Esophagus squamous epithelium (tissue), 5 donors: Measurements from ENCODE around the gene TMCC3. TPM values are rescaled to one million over a fixed set of nuclear protein-coding genes. Genes with fewer than 3 reads are reported as not detected.
A peak's percentile ranks its signal among the peaks of the same experiment; 100 is the strongest.

Experiments
- DNase-seq: peaks from one replicate; lab custom pipeline; 2025; lab: John Stamatoyannopoulos, UW
- H3K27ac ChIP-seq, 4 donors: fragments of 200-600 bp; sonication (generic); one replicate each; pipeline ENCODE4 v1.5.1; 2016 to 2019; ENCODE audit warnings: mild to moderate bottlenecking in 1 of 4
- H3K27me3 ChIP-seq, 4 donors: fragments of 200-600 bp; sonication (generic); 1 replicate in 3 of 4; 2 replicates in 1 of 4; pipeline versions ENCODE4 v1.5.1 to v1.6.0; 2017 to 2021; ENCODE audit warnings: antibody characterized with exemption in 1 of 4
- H3K36me3 ChIP-seq, 3 donors: fragments of 200-600 bp; sonication (generic); one replicate each; pipeline ENCODE4 v1.5.1; 2016 to 2019
- H3K4me1 ChIP-seq, 3 donors: fragments of 200-600 bp; sonication (generic); one replicate each; pipeline ENCODE4 v1.5.1; 2017 to 2019
- H3K4me3 ChIP-seq, 4 donors: fragments of 200-600 bp; sonication (generic); 1 replicate in 3 of 4; 2 replicates in 1 of 4; pipeline ENCODE4 v1.5.1; 2016 to 2019; ENCODE audit warnings: mild to moderate bottlenecking in 2 of 4, moderate library complexity in 1 of 4
- H3K9me3 ChIP-seq, 3 donors: fragments of 200-600 bp; sonication (generic); one replicate each; pipeline ENCODE4 v1.5.1; 2016 to 2019
- CTCF ChIP-seq, 6 experiments: fragments of 450-650 bp in 4 of 6; fragments of 200-600 bp in 2 of 6; sonication (generic) in 2 of 6; IDR thresholded peaks; one replicate each; pipeline ENCODE4 v1.5.1; 2016 to 2019; ENCODE audit warnings: antibody characterized with exemption in 6 of 6, mild to moderate bottlenecking in 4 of 6, moderate library complexity in 4 of 6
- POLR2A ChIP-seq, 4 donors: fragments of 450-650 bp; IDR thresholded peaks; one replicate each; pipeline ENCODE4 v1.6.1; 2017; ENCODE audit warnings: antibody characterized with exemption in 4 of 4, mild to moderate bottlenecking in 4 of 4, moderate library complexity in 3 of 4
- WGBS, 2 donors: methylation state at CpG; one replicate each; pipeline ENCODE4 v1.1.5; 2018; 5-methylcytosine and 5-hydroxymethylcytosine counted together
- intact Hi-C: fragments of 100-400 bp; cut with DNase I; formaldehyde crosslinking; loops from one replicate; pipeline ENCODE4 v1.15.0; 2022
- total RNA-seq, 4 donors: library from RNA; depleted of rRNA; stranded (reverse); fragments of >200 nt; gene quantifications; one replicate each; pipeline ENCODE4 v1.1.0, GENCODE V29; 2016
- donor health status: DM: yes; HTN: yes; CAD: no.

TMCC3 gene
- total RNA-seq, 4 donors from 2014 or later: 6.8 to 14.2 (median 10.5) TPM

DNA sequence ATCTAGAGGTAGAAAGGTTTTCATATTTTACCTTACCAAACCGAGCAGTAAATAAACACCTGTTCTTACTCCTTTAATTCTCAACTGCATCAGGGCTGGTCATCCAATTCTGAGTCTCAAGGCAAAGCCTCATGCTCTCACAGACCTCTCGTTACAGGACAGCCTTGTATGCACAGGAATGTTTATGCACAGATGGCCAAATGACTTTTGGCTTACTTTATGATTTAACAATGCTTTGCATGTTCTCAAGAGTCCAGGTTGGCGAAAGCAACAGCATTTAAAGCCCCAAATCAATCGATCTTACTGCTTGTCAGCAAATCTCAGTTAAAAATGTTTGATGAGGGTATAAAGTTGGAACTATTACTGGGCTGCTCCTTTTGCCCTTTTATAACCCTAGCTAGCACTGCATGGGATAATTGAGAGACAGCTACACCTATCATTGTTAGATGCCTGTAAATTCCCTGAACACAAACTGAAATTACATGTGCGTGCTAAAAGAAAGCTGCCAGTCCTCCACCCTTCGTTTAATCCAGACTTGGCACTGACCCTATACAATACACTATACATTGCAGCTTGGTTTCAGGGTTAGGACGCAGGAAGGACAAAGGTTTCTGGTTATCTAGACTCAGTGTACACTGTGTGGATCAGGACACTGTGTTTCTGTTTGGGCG, 63.6 kb downstream of the TMCC3 start:
- peaks cover 0 to 7% (median 3%) of the 10 kb centered on the region in 3 donors for H3K36me3 ChIP-seq
- intact Hi-C loops: no loop called here
- H3K4me1 ChIP-seq: peaks cover 0 to 64% (median 22%) of the 10 kb centered on the region in 3 donors
- peak overlapping the region; percentile 37 to 72 (median 54) for H3K27ac ChIP-seq
- TF ChIP-seq POLR2A (IDR thresholded peaks at IDR 0.05) (no peak), CTCF (IDR thresholded peaks at IDR 0.05) (no peak)
- 24 to 32% methylated on average over 7 to 8 of the region's 8 CpGs for WGBS, 2 donors
- no peak overlapping the region for H3K4me3 ChIP-seq
- no peaks in the 10 kb centered on the region for H3K27me3 ChIP-seq
- DNase-seq: no peak
- no peaks in the 10 kb centered on the region for H3K9me3 ChIP-seq

- Histone ChIP-seq H3K4me1 (peaks cover 0 to 55% (median 18%) of the 10 kb centered on the region in 3 donors), H3K4me3 (no peak overlapping the region), H3K36me3 (peaks cover 0 to 18% (median 5%) of the 10 kb centered on the region in 3 donors), H3K27me3 (no peaks in the 10 kb centered on the region), H3K27ac (peak overlapping the region in 2 of 4 donors; percentile 62 to 72), H3K9me3 (no peaks in the 10 kb centered on the region)
- DNase-seq: no peak
- intact Hi-C loops: no loop called here
- no peak for TF ChIP-seq CTCF (IDR thresholded peaks at IDR 0.05)
- TF ChIP-seq POLR2A (IDR thresholded peaks at IDR 0.05): no peak
- 83 to 85% methylated on average over 3 of the region's 3 CpGs for WGBS, 2 donors
Observed at GRCh38 chr12:94585626-94586025, 64.7 kb downstream of the TMCC3 start.

DNA sequence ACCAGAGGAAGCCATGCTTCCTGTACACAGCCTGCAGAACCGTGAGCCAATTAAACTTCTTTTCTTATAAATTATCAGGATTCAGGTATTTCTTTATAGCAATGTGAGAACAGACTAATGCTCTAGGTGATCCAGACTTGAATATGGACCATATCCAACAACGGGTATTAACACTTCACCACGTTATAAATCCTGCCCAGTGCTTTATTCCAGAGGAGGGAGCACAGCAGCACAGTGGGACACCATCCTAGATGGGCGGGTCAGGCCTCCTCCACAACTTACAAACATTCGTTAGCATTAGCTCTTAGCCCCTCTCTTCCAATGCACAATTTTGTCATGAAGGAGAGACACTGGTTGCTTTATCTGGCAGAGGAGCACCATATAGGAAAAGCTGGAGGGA, 66.0 kb downstream of the TMCC3 start:
- intact Hi-C loops: no loop called here
- whole genome bisulfite sequencing, 2 donors: 74 to 86% methylated on average over 5 of the region's 5 CpGs

GRCh38 chr12:94582591-94582990, 67.8 kb downstream of the TMCC3 start:
- H3K9me3 ChIP-seq: no peaks in the 10 kb centered on the region
- TF ChIP-seq CTCF (IDR thresholded peaks at IDR 0.05): no peak
- TF ChIP-seq POLR2A (IDR thresholded peaks at IDR 0.05): no peak
- H3K4me1 ChIP-seq: peaks cover 0 to 26% (median 10%) of the 10 kb centered on the region in 3 donors
- peaks cover 0 to 36% (median 7%) of the 10 kb centered on the region in 3 donors for H3K36me3 ChIP-seq
- H3K4me3 ChIP-seq: no peak overlapping the region
- 88 to 93% methylated on average over 5 of the region's 5 CpGs for WGBS, 2 donors
- intact Hi-C loops: no loop called here
- DNase-seq: no peak
- no peak overlapping the region for H3K27ac ChIP-seq
- no peaks in the 10 kb centered on the region for H3K27me3 ChIP-seq

More for the DNA sequence above, 66.0 kb downstream of the TMCC3 start:
- no peaks in the 10 kb centered on the region for H3K27me3 ChIP-seq
- H3K9me3 ChIP-seq: no peaks in the 10 kb centered on the region
- no peak overlapping the region for H3K4me3 ChIP-seq
- no peak overlapping the region for H3K27ac ChIP-seq
- H3K36me3 ChIP-seq: peaks cover 0 to 23% (median 5%) of the 10 kb centered on the region in 3 donors
- peaks cover 0 to 44% (median 13%) of the 10 kb centered on the region in 3 donors for H3K4me1 ChIP-seq
- TF ChIP-seq POLR2A (IDR thresholded peaks at IDR 0.05): no peak
- no peak for TF ChIP-seq CTCF (IDR thresholded peaks at IDR 0.05)
- DNase-seq: no peak

DNA sequence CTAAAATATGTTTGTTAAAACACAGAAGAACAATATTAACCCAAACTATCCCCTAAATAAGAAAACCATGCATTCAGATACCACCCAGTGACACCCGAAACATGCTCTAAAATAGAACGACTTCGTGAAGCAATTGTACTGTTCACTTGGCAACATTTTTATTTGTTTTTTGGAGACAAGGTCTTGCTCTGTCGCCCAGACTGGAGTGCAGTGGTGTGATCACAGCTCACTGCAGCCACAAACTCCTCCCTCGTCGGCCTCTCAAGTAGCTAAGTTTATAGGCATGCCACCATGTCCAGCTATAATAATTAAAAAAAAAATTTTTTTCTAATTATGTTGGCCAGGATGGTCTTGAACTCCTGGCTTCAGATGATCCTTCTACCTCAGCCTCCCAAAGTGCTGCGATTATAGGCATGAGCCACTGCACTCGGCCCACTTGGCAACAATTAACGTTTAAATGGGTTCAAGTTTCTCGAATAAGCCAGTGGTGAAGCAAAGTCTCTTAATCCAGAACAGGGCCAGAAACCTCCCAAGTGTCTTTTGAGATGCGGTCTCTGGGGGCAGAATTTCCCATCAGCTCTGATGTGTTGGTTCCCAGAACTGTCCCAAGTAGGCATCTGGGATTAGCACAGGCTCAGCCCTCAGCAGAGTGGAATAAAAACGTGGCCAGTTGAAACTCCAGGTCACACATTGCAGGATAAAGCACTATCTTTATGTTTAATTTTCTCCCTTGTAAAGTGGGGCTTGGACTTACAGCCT, 74.5 kb downstream of the TMCC3 start:
- peaks cover 0 to 58% (median 5%) of the 10 kb centered on the region in 3 donors for H3K36me3 ChIP-seq
- no peaks in the 10 kb centered on the region for H3K9me3 ChIP-seq
- no peaks in the 10 kb centered on the region for H3K27me3 ChIP-seq
- no peak overlapping the region for H3K27ac ChIP-seq
- intact Hi-C loops: no loop called here
- no peak for DNase-seq
- no peak for TF ChIP-seq CTCF (IDR thresholded peaks at IDR 0.05)
- TF ChIP-seq POLR2A (IDR thresholded peaks at IDR 0.05): no peak
- no peak overlapping the region for H3K4me3 ChIP-seq
- 72 to 76% methylated on average over 11 to 12 of the region's 12 CpGs for WGBS, 2 donors
- peaks cover 0 to 7% (median 0%) of the 10 kb centered on the region in 3 donors for H3K4me1 ChIP-seq
